Spleen (tissue), 11 donors: Measurements from ENCODE around the gene TMEM214. TPM values are rescaled to one million over a fixed set of nuclear protein-coding genes. Genes with fewer than 3 reads are reported as not detected.
A peak's percentile ranks its signal among the peaks of the same experiment; 100 is the strongest.

Source experiments
- DNase-seq: peaks from one replicate; pipeline ENCODE4 v3.0.0-alpha.2; 2020
- H3K27ac ChIP-seq, 8 donors: fragments of 200-600 bp; sonication (generic) in 7 of 8; 1 replicate in 4 of 8; 2 replicates in 4 of 8; pipeline versions ENCODE4 v1.5.0 to v1.8.0; 2016 to 2021; ENCODE audit warnings: inconsistent platforms in 4 of 8, mild to moderate bottlenecking in 4 of 8, moderate library complexity in 1 of 8
- H3K27me3 ChIP-seq, 7 donors: fragments of 200-600 bp; sonication (generic) in 6 of 7; replicated peaks in 1 of 7; 1 replicate in 4 of 7; 2 replicates in 3 of 7; pipeline versions ENCODE4 v1.5.0 to v1.8.0; 2016 to 2021; ENCODE audit warnings: inconsistent platforms in 3 of 7, mild to moderate bottlenecking in 1 of 7
- H3K36me3 ChIP-seq, 6 donors: fragments of 200-600 bp; sonication (generic) in 5 of 6; 1 replicate in 4 of 6; 2 replicates in 2 of 6; pipeline versions ENCODE4 v1.5.0 to v1.8.0; 2016 to 2021; ENCODE audit warnings: inconsistent platforms in 2 of 6
- H3K4me1 ChIP-seq, 6 donors: fragments of 200-600 bp; sonication (generic) in 5 of 6; 1 replicate in 3 of 6; 2 replicates in 3 of 6; pipeline versions ENCODE4 v1.5.0 to v1.8.0; 2016 to 2021; ENCODE audit warnings: inconsistent platforms in 3 of 6
- H3K4me3 ChIP-seq, 8 donors: fragments of 200-600 bp; sonication (generic) in 7 of 8; 1 replicate in 4 of 8; 2 replicates in 4 of 8; pipeline versions ENCODE4 v1.5.0 to v1.8.0; 2016 to 2021; ENCODE audit warnings: inconsistent platforms in 4 of 8, mild to moderate bottlenecking in 4 of 8, moderate library complexity in 2 of 8
- H3K9me3 ChIP-seq, 8 donors: fragments of 200-600 bp; sonication (generic) in 7 of 8; 1 replicate in 4 of 8; 2 replicates in 4 of 8; pipeline versions ENCODE4 v1.5.0 to v1.8.0; 2016 to 2021; ENCODE audit warnings: inconsistent platforms in 4 of 8
- POLR2A ChIP-seq, 3 donors: fragments of 450-650 bp; IDR thresholded peaks; one replicate each; pipeline ENCODE4 v1.5.1; 2017; ENCODE audit warnings: antibody characterized with exemption in 3 of 3, mild to moderate bottlenecking in 1 of 3
- POLR2AphosphoS5 ChIP-seq, 3 donors: sonication (generic); formaldehyde crosslinking; IDR thresholded peaks; one replicate each; pipeline ENCODE4 v1.5.1; 2017; ENCODE audit warnings: antibody characterized with exemption in 3 of 3
- WGBS, 5 donors: extraction: QIAGEN DNeasy Blood & Tissue Kit in 3 of 5; methylation state at CpG; one replicate each; pipeline versions ENCODE4 v1.1.5 to v1.1.7; 2013 to 2018; 5-methylcytosine and 5-hydroxymethylcytosine counted together
- intact Hi-C: fragments of 100-400 bp; cut with DNase I; formaldehyde crosslinking; loops from one replicate; pipeline ENCODE4 v1.15.0; 2023; ENCODE audit warnings: low total_unique reads
- polyA plus RNA-seq, 3 donors: library from polyadenylated mRNA; stranded (reverse); fragments of 200-250 nt; gene quantifications; one replicate each; pipeline ENCODE4 v1.2.1, GENCODE V29; 2013
- total RNA-seq, 7 donors: library from RNA; depleted of rRNA in 3 of 7; stranded (reverse); fragments of >200 nt in 3 of 7; fragmentation: NEBNext Ultra II Directional in 4 of 7; extraction: Animal tissue kit (Norgen Biotek cat#: 25700) in 4 of 7; gene quantifications; one replicate each; pipeline versions ENCODE4 v1.1.0 to v1.2.1, GENCODE V29; 2016 to 2021
- TF ChIP-seq, protein P1 (sequence below), 11 experiments: fragments of 200-600 bp in 7 of 11; fragments of 450-650 bp in 4 of 11; sonication (generic) in 4 of 11; IDR thresholded peaks in 8 of 11; conservative IDR thresholded peaks in 3 of 11; 1 replicate in 7 of 11; 2 replicates in 4 of 11; pipeline versions ENCODE4 v1.4.0 to v1.8.0; 2016 to 2021; ENCODE audit warnings: antibody characterized with exemption in 11 of 11, inconsistent platforms in 4 of 11, mild to moderate bottlenecking in 1 of 11
- donor health status: healthy with polysubstance abuse.
- donor health status: DM: no; HTN: no; CAD: no; lungs with moderate emphysema.
- donor health status: DM: no; HTN: no; CAD: no.
- donor health status: Bipolar disorder and iron deficiency.
- donor health status: healthy.
- donor health status: DM: no; HTN: no; CAD: no.
- donor health status: DM: yes; HTN: yes; CAD: no.

Gene TMEM214
- total and polyA plus RNA-seq, 10 donors = 22.3 to 93.1 (median 68.8) TPM

DNA sequence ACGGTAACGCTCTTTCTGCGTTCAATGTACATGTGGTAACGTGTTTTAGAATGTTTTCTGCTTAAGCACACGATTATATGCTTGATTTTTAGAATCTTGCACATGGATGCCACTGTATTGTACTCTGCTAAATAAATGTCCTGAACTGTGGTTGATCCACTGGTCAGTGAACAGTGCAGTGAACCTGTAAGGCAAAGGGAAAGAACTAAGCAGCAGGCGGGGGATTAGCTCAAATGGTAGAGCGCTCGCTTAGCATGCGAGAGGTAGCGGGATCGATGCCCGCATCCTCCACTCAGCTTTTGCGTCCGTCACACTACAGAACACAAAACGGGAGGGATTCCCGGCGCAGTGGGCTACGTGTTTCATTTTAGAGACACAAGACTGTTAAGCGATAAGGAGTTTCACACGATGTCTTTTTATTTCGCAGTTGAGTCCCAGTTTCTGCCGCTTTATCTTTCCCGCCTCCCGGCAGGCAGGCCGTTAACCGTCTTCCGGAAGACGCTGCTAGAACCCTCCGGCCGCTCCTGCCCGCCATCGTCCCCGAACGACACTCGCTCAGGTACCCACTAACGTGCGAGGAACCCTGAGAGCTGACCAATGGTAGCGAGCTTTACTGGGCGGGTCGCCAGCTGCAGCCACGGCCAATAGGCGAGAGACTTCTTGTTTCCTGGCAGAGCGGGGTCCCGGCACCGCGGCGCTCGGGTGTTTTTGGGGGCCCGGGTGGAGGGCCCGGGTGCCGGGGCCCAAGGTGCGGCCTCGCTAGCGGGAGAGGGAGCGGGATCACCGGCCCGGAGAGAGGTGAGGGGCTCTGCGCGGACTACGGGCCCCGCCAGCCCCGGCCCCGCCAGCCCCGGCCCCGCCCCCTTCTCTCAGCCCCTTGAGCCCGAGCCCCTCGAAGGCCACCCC, 18.5 kb downstream of the TMEM214 start, which contains the start of gene AGBL5:
TSS of gene AGBL5 (plus strand) at position 673 of the 906 bp plus-strand sequence. CDS start 1,291 bp downstream, outside the sequence.
- peak; percentile 97 for DNase-seq
- H3K27me3 ChIP-seq = no peaks in the 10 kb centered on the region
- H3K9me3 ChIP-seq = no peaks in the 10 kb centered on the region
- intact Hi-C loops = no loop called here
- peak within 1 kb of the TSS; percentile 81 to 99 (median 86) for H3K4me3 ChIP-seq
- H3K27ac ChIP-seq = peak within 1 kb of the TSS; percentile 76 to 96 (median 93)
- 0 to 1% (median 1%) methylated on average over 43 to 67 of the region's 67 CpGs for WGBS, 5 donors
- H3K36me3 ChIP-seq = peaks cover 2 to 31% (median 21%) of the 10 kb centered on the region in 6 donors
- peaks cover 10 to 35% (median 22%) of the 10 kb centered on the region in 6 donors for H3K4me1 ChIP-seq
- TF ChIP-seq, protein P1, sequence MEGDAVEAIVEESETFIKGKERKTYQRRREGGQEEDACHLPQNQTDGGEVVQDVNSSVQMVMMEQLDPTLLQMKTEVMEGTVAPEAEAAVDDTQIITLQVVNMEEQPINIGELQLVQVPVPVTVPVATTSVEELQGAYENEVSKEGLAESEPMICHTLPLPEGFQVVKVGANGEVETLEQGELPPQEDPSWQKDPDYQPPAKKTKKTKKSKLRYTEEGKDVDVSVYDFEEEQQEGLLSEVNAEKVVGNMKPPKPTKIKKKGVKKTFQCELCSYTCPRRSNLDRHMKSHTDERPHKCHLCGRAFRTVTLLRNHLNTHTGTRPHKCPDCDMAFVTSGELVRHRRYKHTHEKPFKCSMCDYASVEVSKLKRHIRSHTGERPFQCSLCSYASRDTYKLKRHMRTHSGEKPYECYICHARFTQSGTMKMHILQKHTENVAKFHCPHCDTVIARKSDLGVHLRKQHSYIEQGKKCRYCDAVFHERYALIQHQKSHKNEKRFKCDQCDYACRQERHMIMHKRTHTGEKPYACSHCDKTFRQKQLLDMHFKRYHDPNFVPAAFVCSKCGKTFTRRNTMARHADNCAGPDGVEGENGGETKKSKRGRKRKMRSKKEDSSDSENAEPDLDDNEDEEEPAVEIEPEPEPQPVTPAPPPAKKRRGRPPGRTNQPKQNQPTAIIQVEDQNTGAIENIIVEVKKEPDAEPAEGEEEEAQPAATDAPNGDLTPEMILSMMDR (IDR thresholded peaks at IDR 0.05 in 8 of 11, conservative IDR thresholded peaks at IDR 0.05 in 3 of 11) = peak in 1 of 11 experiments; percentile 13
- TF ChIP-seq POLR2A (IDR thresholded peaks at IDR 0.05) = peak; percentile 41 to 78 (median 55)
- peak; percentile 91 to 96 (median 95) for TF ChIP-seq POLR2AphosphoS5 (IDR thresholded peaks at IDR 0.05)

DNA sequence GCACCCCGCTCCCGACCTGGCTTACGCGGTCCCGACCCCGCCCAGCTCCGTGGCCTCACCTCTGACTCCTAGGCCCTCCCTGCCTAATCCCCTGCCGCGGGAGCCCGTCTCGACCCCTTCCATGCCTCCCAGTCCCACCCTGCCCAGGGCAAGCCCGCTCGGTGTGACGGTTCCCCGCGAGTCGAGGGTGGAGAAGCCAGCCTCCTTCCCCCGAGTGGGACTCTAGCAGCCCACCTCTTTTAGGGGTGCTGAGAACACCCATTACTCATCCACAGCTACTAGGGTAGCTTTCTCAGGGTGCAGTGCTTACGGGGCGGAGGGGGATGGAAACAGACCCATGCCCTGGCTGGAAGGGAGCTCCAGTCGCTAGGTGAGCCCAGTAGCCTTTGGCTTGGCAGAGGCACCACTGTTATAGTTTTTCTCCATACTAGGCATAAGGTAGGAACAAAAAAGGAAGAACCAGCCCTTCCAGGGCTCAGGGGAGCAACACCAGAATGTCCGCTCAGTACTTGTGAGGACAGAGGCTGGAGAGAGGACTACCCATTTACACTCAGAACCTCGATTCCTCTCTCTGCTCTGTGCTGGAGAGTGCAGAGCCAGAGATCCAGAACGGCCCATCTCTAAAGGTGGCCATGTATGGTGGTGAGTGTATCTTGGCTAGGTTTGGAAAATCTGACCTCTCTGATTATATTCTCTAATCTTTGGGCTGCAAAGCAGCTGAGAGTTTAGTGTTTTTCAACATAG, 19.3 kb downstream of the TMEM214 start:
- H3K9me3 ChIP-seq = no peaks in the 10 kb centered on the region
- peak; percentile 91 for DNase-seq
- WGBS, 5 donors = 8 to 20% (median 9%) methylated on average over 5 to 24 of the region's 24 CpGs
- peak overlapping the region; percentile 76 to 96 (median 93) for H3K27ac ChIP-seq
- H3K4me3 ChIP-seq = peak overlapping the region; percentile 81 to 99 (median 86)
- H3K4me1 ChIP-seq = peaks cover 10 to 35% (median 22%) of the 10 kb centered on the region in 6 donors
- H3K27me3 ChIP-seq = no peaks in the 10 kb centered on the region
- H3K36me3 ChIP-seq = peaks cover 2 to 39% (median 23%) of the 10 kb centered on the region in 6 donors
- intact Hi-C loops = no loop called here
- TF ChIP-seq, protein P1 (IDR thresholded peaks at IDR 0.05 in 8 of 11, conservative IDR thresholded peaks at IDR 0.05 in 3 of 11) = no peak
- TF ChIP-seq POLR2AphosphoS5 (IDR thresholded peaks at IDR 0.05) = no peak
- TF ChIP-seq POLR2A (IDR thresholded peaks at IDR 0.05) = no peak

DNA sequence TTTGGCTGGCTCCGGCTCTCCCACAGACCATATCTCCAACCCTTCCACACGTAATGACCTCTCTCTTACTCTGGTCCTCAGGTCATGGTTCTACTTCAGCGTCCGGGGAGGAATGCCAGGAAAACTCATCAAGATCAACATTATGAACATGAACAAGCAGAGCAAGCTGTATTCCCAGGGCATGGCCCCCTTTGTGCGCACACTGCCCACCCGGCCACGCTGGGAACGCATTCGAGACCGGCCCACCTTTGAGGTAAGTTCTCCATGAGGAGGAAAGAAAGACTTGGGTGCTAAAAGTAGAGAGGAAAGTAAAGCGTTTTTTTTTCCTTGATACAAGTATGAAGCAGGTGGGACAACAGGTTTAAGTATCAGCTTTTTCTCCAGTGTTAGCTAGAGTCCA, 20.6 kb downstream of the TMEM214 start:
- peaks cover 2 to 52% (median 23%) of the 10 kb centered on the region in 6 donors for H3K36me3 ChIP-seq
- no peaks in the 10 kb centered on the region for H3K9me3 ChIP-seq
- peaks cover 10 to 39% (median 22%) of the 10 kb centered on the region in 6 donors for H3K4me1 ChIP-seq
- TF ChIP-seq, protein P1 (IDR thresholded peaks at IDR 0.05 in 8 of 11, conservative IDR thresholded peaks at IDR 0.05 in 3 of 11) = no peak
- TF ChIP-seq POLR2AphosphoS5 (IDR thresholded peaks at IDR 0.05) (no peak), POLR2A (IDR thresholded peaks at IDR 0.05) (no peak)
- H3K27ac ChIP-seq = no peak overlapping the region
- H3K27me3 ChIP-seq = no peaks in the 10 kb centered on the region
- DNase-seq = peak; percentile 70
- no peak overlapping the region for H3K4me3 ChIP-seq
- intact Hi-C loops = no loop called here
- 85 to 93% (median 92%) methylated on average over 11 of the region's 11 CpGs for WGBS, 5 donors
